IPS-18a (cell line): Measurements from ENCODE around the gene SLC16A8.

Source experiments
- H3K27ac ChIP-seq: one replicate; pipeline ENCODE4 v1.5.1; 2013; ENCODE audit warnings: low read length
- H3K27me3 ChIP-seq: one replicate; pipeline ENCODE4 v1.6.1; 2013; ENCODE audit warnings: mild to moderate bottlenecking, low read length; ENCODE audit not compliant: control insufficient read depth, insufficient read depth
- H3K36me3 ChIP-seq: one replicate; pipeline ENCODE4 v1.6.1; 2013; ENCODE audit warnings: low read depth, low read length; ENCODE audit not compliant: control insufficient read depth
- H3K4me1 ChIP-seq: one replicate; pipeline ENCODE4 v1.6.1; 2013; ENCODE audit warnings: low read depth, low read length; ENCODE audit not compliant: control insufficient read depth
- H3K4me3 ChIP-seq: one replicate; pipeline ENCODE4 v1.5.1; 2013; ENCODE audit warnings: low read length
- H3K9ac ChIP-seq: one replicate; pipeline ENCODE4 v1.6.1; 2013; ENCODE audit warnings: mild to moderate bottlenecking, low read length, moderate library complexity
- H3K9me3 ChIP-seq: one replicate; pipeline ENCODE4 v1.6.1; 2013; ENCODE audit warnings: low read depth, low read length; ENCODE audit not compliant: control insufficient read depth

The SLC16A8 gene

DNA sequence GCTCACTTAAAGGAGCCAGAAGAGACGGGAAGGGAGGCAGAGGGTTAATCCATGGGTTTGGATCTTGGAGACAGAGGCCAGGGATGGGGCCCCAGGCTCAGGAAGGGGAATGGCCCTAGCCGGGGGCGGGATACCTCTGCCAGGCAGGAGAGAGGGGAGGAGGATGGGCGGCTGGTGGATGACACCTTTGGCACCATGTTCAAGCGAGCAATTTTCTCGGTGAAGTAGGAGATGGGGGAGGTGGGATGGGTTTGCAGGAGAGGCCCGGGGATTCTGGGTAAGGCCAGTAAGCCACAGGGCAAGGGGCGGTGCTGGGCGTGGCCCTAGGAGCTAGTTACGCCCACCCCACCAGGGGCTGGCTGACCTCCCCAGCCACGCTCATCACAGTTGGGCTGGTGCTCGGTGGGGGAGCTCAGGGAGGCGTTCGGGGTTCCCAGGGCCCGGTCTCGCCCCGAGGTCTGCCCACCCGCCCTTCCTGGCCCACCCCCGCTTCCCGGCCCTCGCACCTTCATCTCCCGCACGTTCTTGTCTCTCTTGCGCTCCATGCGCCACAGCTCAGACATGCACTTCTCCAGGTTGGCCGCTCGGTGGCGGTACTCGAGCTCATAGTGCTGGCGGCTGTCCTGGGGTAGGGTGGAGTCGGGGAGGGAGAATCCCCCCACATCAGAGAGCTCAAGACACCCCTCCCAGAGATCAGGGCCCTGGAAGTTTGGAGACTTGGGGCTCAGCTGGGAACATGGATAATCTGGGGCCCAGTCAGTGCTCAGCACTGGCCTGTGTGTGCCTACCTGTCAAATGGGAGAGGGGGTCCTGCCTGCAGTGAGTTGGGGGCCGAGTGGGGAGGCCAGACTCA, 13.8 kb upstream of the SLC16A8 start:
- Histone ChIP-seq H3K9me3 (no peaks in the 10 kb centered on the region), H3K4me3 (peak overlapping the region; percentile 67), H3K27me3 (no peaks in the 10 kb centered on the region), H3K9ac (peak overlapping the region; percentile 36), H3K36me3 (no peaks in the 10 kb centered on the region), H3K27ac (no peak overlapping the region), H3K4me1 (peaks cover 8% of the 10 kb centered on the region)

DNA sequence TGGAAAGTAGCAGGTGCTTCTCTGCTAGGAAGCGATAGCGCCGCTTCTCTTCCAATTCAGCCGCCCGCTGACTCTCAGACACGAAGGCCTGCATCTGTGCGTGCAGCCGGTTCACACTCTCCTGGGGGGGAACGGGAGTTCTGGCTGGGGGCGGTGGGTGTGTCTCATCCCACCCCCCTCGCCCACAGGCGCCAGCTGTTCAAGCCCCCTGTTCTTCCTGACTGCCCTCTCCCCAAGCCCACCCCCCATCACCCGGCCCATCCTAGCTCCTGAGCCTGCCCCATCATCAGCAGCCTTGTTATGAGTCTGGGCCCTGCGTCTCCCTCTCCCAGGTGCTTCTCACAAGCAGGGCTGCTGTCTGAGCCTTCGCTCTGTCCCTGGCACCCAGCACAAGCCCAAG, 13.1 kb upstream of the SLC16A8 start:
- H3K9me3 ChIP-seq, result no peaks in the 10 kb centered on the region
- H3K36me3 ChIP-seq, result no peaks in the 10 kb centered on the region
- no peak overlapping the region for H3K27ac ChIP-seq
- peaks cover 8% of the 10 kb centered on the region for H3K4me1 ChIP-seq
- peak overlapping the region; percentile 67 for H3K4me3 ChIP-seq
- peak overlapping the region; percentile 36 for H3K9ac ChIP-seq
- H3K27me3 ChIP-seq, result no peaks in the 10 kb centered on the region

DNA sequence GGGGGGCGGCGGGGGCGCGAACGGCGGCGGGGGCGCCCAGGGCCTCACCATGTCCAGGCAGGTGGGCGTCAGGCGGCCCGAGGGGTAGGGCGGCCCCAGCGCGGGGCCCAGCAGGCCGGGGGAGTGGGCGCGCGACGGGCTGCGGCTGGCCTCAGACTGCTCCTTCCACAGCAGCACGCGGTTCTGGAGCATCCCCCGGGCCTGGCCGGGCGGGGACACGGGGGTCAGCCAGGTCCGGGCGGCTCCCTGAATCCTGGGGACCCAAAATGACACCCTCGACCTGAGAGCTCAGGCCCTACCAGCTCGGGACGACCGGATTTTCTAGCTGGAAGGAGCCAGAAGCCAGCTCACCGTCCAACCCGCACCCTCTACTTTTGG, 5.5 kb upstream of the SLC16A8 start:
- peaks cover 3% of the 10 kb centered on the region for H3K4me1 ChIP-seq
- no peaks in the 10 kb centered on the region for H3K27me3 ChIP-seq
- H3K27ac ChIP-seq, result no peak overlapping the region
- no peaks in the 10 kb centered on the region for H3K36me3 ChIP-seq
- no peaks in the 10 kb centered on the region for H3K9me3 ChIP-seq
- no peak overlapping the region for H3K4me3 ChIP-seq
- no peak overlapping the region for H3K9ac ChIP-seq

DNA sequence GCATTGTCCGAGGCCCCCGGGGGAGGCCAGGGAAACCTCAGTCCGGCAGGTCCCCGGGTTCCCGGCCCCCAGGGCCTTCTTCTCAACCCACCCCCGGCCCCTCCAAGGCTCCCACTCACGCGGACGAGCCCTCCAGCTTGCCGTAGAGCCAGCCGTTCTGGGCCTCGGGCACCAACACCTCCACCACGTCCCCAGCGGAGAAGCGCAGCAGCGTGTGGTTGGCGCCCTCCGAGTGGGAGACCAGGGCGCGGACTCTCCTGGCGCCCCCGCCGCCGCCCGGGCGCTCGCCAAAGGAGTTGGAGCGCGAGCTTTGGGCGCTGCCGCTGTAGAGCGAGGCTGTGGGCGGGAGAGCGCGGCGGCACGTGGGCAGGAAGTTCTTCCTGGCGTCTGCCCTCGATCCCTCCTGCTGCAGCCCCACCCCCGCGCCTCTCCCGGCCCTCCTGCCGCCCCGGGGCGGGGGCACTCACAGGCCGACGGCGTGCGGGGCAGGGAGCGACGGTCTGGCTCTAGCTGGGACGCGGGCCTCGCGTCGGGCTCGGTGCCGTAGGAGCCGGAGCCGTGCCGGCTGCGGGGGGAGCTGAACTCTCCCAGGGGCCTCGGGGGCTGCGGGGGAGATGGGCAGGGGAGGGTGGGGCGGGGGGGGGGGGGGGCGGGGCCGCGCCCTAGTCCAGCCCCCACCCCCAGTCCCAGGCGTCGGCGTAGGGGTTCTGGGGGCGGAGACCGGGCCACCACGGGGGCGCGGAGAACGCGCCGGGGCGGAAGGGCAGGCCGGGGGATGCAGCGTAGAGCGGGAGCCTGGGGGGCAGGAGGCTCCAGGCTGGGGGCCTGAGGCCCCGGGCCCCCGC, 4.9 kb upstream of the SLC16A8 start:
- H3K4me1 ChIP-seq, result peaks cover 4% of the 10 kb centered on the region
- no peaks in the 10 kb centered on the region for H3K36me3 ChIP-seq
- H3K27me3 ChIP-seq, result no peaks in the 10 kb centered on the region
- H3K9me3 ChIP-seq, result no peaks in the 10 kb centered on the region
- H3K9ac ChIP-seq, result no peak overlapping the region
- no peak overlapping the region for H3K27ac ChIP-seq
- H3K4me3 ChIP-seq, result no peak overlapping the region

DNA sequence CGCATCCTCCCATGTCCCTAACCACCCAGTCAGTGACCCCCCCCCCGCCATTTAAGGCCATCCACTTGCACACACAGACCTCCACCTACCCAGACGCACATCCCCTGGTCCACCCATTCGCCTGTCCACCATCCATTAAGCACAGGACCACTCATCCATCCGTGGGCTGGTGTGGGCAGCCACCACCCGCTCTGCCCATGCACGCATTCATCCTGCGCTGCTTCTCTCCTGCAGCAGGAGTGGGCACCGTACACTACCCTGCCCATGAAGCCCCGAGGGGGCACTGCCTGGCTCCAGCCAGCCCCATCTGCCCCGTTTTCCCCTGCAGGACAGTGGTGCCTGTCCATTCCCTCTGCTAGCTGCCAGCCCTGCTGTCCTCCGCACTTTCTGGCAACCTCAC, 3.9 kb upstream of the SLC16A8 start:
- Histone ChIP-seq H3K9ac (no peak overlapping the region), H3K27me3 (no peaks in the 10 kb centered on the region), H3K4me1 (peaks cover 4% of the 10 kb centered on the region), H3K9me3 (no peaks in the 10 kb centered on the region), H3K27ac (no peak overlapping the region), H3K4me3 (no peak overlapping the region), H3K36me3 (no peaks in the 10 kb centered on the region)

DNA sequence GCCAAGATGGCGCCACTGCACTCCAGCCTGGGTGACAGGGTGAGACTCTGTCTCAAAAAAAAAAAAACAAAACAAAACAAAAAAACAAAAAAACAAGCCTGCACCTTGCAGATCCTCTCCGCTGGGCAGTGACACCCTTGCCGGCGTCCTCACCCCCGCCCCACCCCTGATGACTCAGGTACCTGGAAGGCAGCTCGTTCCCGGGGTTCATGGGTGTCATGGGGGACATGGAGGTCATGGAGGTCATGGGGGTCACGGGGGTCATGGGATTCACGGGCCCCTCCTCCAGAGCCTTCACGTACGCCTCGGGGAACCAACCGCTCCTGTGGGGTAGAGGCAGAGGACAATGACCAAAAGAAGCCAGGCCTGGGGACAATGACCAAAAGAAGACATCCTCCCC, 3.0 kb upstream of the SLC16A8 start:
- Histone ChIP-seq H3K27me3 (peaks cover 5% of the 10 kb centered on the region), H3K4me1 (peaks cover 4% of the 10 kb centered on the region), H3K9ac (no peak overlapping the region), H3K36me3 (no peaks in the 10 kb centered on the region), H3K9me3 (no peaks in the 10 kb centered on the region), H3K4me3 (no peak overlapping the region), H3K27ac (no peak overlapping the region)

DNA sequence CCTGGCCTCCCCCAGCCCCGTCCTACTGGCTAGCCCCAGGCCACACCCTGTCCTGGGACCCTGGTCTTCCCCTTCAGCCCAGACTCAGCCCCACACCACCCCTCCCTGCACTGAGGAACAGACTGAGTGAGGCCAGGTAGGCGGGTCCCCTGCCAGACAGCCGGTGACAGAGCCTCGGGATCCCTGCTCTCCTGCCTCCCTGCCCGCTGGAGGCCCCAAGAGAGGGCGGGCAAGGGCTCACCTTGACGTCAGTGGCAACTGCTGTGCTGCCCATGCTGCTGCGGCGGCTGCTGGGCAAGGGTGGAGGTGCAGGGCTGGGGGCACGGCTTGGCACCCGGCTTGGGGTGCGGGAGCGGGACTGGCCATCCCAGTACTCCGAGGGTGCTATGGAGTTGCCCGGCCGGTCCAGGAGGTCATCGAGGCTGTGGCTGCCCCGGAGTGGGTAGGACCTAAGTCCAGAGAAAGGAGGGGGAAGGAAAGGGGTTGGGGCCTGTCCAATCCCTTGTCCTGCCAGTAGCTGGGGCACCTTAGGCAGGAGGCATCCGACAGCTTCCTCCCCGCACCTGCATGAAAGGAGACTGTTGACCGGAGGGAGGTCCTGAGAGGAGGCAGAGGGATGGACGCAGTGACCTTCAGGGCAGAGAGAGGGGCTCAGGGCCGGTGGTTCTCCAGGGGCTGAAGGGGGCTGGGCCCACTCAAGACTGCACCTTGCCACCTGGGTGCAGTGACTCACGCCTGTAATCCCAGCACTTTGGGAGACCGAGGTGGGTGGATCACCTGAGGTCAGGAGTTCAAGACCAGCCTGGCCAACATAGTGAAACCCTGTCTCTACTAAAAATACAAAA, 2.2 kb upstream of the SLC16A8 start:
- Histone ChIP-seq H3K4me1 (peaks cover 4% of the 10 kb centered on the region), H3K9ac (no peak overlapping the region), H3K36me3 (no peaks in the 10 kb centered on the region), H3K27me3 (peaks cover 10% of the 10 kb centered on the region), H3K4me3 (no peak overlapping the region), H3K9me3 (no peaks in the 10 kb centered on the region), H3K27ac (no peak overlapping the region)

DNA sequence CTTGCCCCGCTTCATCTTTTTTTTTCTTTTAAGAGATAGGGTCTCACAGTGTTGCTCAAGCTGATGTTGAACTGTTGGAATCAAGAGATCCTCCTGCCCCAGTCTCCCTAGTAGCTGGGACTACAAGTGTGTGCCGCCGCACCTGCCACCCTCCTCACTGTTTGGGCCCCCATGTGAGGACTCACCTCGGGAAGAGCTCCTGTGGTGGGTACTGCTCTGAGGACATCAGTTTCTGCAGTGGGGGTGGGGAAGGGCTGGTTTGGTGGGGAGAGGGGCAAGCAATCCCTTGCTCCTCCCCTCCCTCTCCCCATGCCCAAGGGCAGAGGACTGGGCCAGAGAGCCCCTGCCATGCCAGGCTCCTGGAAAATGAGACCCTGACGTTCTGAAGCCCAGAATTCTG, 1.5 kb upstream of the SLC16A8 start:
- H3K4me3 ChIP-seq, result no peak overlapping the region
- H3K4me1 ChIP-seq, result peaks cover 4% of the 10 kb centered on the region
- H3K36me3 ChIP-seq, result no peaks in the 10 kb centered on the region
- no peak overlapping the region for H3K9ac ChIP-seq
- no peak overlapping the region for H3K27ac ChIP-seq
- peaks cover 17% of the 10 kb centered on the region for H3K27me3 ChIP-seq
- H3K9me3 ChIP-seq, result no peaks in the 10 kb centered on the region

DNA sequence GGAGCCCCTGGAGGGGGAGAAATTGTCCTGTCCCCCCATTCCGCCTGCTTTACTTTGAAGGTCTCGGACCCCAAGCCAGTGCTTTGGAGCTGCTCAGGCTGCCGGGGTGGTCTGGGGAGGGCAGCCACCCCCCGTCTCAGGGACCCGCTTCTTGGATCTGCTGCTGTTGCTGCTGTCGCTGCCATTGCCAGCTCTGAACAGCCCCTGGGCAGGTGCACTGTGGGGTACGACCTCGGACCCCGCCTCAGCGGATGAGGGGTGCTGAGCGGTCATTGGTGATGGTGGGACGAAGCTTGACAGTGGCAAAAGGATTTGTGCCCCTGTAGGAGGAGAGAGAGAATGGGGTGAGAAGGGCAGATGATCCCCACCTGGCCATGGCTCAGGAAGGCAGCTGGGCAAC, 1.1 kb upstream of the SLC16A8 start:
- Histone ChIP-seq H3K27ac (no peak overlapping the region), H3K4me1 (peaks cover 4% of the 10 kb centered on the region), H3K9ac (no peak overlapping the region), H3K36me3 (no peaks in the 10 kb centered on the region), H3K4me3 (no peak overlapping the region), H3K27me3 (peaks cover 22% of the 10 kb centered on the region), H3K9me3 (no peaks in the 10 kb centered on the region)

DNA sequence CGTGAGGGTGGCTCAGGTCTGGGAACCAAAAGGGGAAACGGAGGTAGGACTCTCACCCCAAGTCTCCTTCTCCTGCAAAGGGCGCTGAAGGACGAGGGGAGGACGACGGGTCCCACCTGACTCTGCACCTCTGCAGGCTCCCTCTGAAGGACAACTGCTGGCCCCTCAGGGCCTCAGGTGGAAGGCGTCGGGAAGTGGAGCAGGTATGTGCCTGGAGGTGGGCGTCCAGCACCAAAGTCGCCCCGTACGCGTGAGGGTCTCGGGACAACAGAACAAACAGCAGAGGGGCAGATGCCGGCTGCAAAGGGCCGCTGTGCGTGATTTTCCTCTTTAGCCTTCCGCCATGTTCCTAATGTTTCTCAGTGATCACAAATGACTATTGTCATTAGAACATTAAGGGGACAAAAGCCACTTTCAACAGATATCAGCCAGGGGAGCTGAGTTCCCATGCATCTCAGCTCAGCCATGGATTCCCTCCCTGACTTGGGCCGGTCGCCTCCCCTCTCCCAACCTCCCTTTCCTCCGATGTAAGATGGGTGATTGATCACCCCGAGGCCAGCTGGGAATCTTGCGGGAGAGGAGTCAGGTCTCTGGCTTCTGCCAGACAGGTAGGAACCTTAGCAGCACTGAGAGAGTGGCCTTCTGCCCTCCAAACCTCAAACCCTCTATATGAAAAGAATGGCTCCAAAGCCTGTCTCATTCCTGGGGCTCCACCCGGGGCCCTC, 836 bp downstream of the SLC16A8 start:
- no peak overlapping the region for H3K4me3 ChIP-seq
- peaks cover 27% of the 10 kb centered on the region for H3K27me3 ChIP-seq
- no peak overlapping the region for H3K9ac ChIP-seq
- peaks cover 4% of the 10 kb centered on the region for H3K4me1 ChIP-seq
- no peaks in the 10 kb centered on the region for H3K9me3 ChIP-seq
- H3K36me3 ChIP-seq, result no peaks in the 10 kb centered on the region
- H3K27ac ChIP-seq, result no peak overlapping the region
